ENCODE results near the gene CXCL14. TPM values are rescaled to one million over a fixed set of nuclear protein-coding genes. Genes with fewer than 3 reads are reported as not detected.

Gene CXCL14
- total RNA-seq, 1 experiment from 2014 or later = not detected

DNA sequence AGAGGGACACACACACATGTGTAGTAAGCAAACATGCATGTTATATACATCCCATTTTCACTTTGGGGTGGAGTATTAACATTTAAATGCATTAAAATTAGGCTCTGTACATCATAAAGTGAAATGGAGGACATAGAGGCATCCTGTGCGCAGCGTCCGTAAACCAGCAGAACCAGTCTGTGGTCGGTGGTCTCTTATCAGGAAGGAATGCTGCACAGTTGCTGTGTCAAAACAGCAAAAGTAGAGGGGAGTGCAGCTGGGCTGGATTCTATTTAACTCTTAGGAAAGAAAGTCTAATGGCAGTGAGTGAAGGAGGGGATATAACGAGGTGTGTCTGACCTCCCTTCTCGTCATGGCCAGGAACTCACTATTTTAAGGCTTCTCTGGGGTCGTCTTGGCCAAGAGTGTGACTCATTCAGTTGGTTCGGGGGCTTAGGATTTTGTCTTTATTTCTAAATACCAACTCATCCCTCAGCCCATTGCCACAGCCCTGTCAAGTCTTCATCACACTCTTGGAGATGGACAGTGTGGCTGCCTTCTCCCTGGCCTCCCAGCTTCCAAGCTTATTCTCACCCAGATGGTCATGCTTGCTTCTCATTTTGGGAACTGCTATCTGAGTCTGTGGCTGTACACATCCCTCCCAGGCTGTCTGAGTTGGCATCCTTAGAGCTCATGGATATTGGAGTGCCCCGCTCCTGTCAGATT lies 20.1 kb upstream of the CXCL14 start:
- H3K36me3 ChIP-seq (ENCODE audit: low read depth) = no peaks in the 10 kb centered on the region
- CTCF ChIA-PET = no interaction called here
- POLR2A ChIA-PET (ENCODE audit: unreplicated experiment) = no interaction called here
- no peak overlapping the region for H3K4me3 ChIP-seq
- H3K27me3 ChIP-seq (ENCODE audit: insufficient read depth, low read depth) = peaks cover 66% of the 10 kb centered on the region
- TF ChIP-seq EZH2 (IDR thresholded peaks at IDR 0.05; ENCODE audit: low read depth) (no peak), CTCF (conservative IDR thresholded peaks at IDR 0.05) (no peak)
- H3F3A ChIP-seq (ENCODE audit: insufficient read depth, low read depth) = no peaks in the 10 kb centered on the region
- no peaks in the 10 kb centered on the region for H4K20me1 ChIP-seq (ENCODE audit: insufficient read depth)
- H3K27ac ChIP-seq = no peak overlapping the region
- no peaks in the 10 kb centered on the region for H3K79me2 ChIP-seq (ENCODE audit: low read depth)
- intact Hi-C loops (cut with micrococcal nuclease; ENCODE audit: unreplicated experiment) = no loop called here
- H3K4me1 ChIP-seq (replicated peaks; ENCODE audit: insufficient read depth) = no peaks in the 10 kb centered on the region
- DNase-seq = no peak
- H3K9me2 ChIP-seq (ENCODE audit: insufficient read depth) = no peaks in the 10 kb centered on the region
- no peak overlapping the region for H2AFZ ChIP-seq
- BruUV-seq (replicated peaks) = no TSS peak
- H3K9me3 ChIP-seq (ENCODE audit: insufficient read depth, low read depth) = no peaks in the 10 kb centered on the region
- no peak overlapping the region for H3K4me2 ChIP-seq

GRCh38 chr5:135596788-135597187 lies 18.0 kb upstream of the CXCL14 start:
- no peak for DNase-seq
- Histone ChIP-seq H3K4me1 (replicated peaks; ENCODE audit: insufficient read depth) (no peaks in the 10 kb centered on the region), H3K27ac (no peak overlapping the region), H3K4me3 (no peak overlapping the region), H3K27me3 (ENCODE audit: insufficient read depth, low read depth) (peaks cover 63% of the 10 kb centered on the region), H3K9me3 (ENCODE audit: insufficient read depth, low read depth) (no peaks in the 10 kb centered on the region), H2AFZ (no peak overlapping the region), H4K20me1 (ENCODE audit: insufficient read depth) (no peaks in the 10 kb centered on the region), H3F3A (ENCODE audit: insufficient read depth, low read depth) (no peaks in the 10 kb centered on the region), H3K4me2 (no peak overlapping the region), H3K36me3 (ENCODE audit: low read depth) (no peaks in the 10 kb centered on the region), H3K79me2 (ENCODE audit: low read depth) (no peaks in the 10 kb centered on the region), H3K9me2 (ENCODE audit: insufficient read depth) (no peaks in the 10 kb centered on the region)
- ChIA-PET CTCF (no interaction called here), POLR2A (ENCODE audit: unreplicated experiment) (no interaction called here)
- intact Hi-C loops (cut with micrococcal nuclease; ENCODE audit: unreplicated experiment) = no loop called here
- BruUV-seq (replicated peaks) = no TSS peak
- TF ChIP-seq CTCF (conservative IDR thresholded peaks at IDR 0.05) = no peak
- no peak for TF ChIP-seq EZH2 (IDR thresholded peaks at IDR 0.05; ENCODE audit: low read depth)

DNA sequence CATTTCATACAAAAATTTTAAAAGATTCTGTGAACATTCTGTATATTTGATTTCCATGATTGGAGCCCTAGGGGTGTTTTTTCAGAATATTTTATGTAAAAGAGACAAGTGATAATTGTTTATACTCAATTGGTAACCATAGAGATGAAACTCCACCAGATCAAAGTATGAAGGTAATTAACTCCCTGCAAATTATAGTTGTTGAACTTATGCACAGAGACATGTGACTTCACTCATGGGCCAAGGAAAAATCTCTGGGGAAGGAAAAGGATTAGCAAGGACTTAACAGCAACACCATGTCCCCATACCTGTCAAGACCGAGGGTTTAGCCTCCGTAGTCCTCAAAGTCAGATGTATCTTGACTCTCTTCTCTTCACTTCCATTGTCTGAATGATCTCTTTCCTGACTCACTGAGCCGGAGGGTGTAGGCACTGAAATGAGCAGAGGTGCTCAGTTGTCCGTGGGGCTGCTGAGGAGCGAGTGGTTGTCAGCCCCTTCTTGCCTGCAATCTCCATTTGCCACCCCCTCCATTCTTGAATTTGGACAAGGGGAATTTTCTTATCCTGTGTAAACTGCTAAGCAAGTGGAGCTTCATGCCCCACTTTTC lies 17.5 kb upstream of the CXCL14 start:
- Histone ChIP-seq H3K79me2 (ENCODE audit: low read depth) (no peaks in the 10 kb centered on the region), H3K27ac (no peak overlapping the region), H3K4me3 (no peak overlapping the region), H2AFZ (no peak overlapping the region), H3K9me2 (ENCODE audit: insufficient read depth) (no peaks in the 10 kb centered on the region), H4K20me1 (ENCODE audit: insufficient read depth) (no peaks in the 10 kb centered on the region), H3K27me3 (ENCODE audit: insufficient read depth, low read depth) (peaks cover 63% of the 10 kb centered on the region), H3K4me2 (no peak overlapping the region), H3F3A (ENCODE audit: insufficient read depth, low read depth) (no peaks in the 10 kb centered on the region), H3K9me3 (ENCODE audit: insufficient read depth, low read depth) (no peaks in the 10 kb centered on the region), H3K4me1 (replicated peaks; ENCODE audit: insufficient read depth) (no peaks in the 10 kb centered on the region), H3K36me3 (ENCODE audit: low read depth) (no peaks in the 10 kb centered on the region)
- ChIA-PET CTCF (no interaction called here), POLR2A (ENCODE audit: unreplicated experiment) (no interaction called here)
- DNase-seq = no peak
- TF ChIP-seq EZH2 (IDR thresholded peaks at IDR 0.05; ENCODE audit: low read depth) (no peak), CTCF (conservative IDR thresholded peaks at IDR 0.05) (no peak)
- no TSS peak for BruUV-seq (replicated peaks)
- intact Hi-C loops (cut with micrococcal nuclease; ENCODE audit: unreplicated experiment) = no loop called here

All from PC-9 (cell line).